Measurements from ENCODE around the gene TMEM198. TPM values are rescaled to one million over a fixed set of nuclear protein-coding genes. Genes with fewer than 3 reads are reported as not detected.

Gene TMEM198
- total and polyA plus RNA-seq, 2 of the 4 experiments (the other 2 are of a cell fraction), result 0.18 to 2.2 TPM

GRCh38 chr2:219523031-219523671 lies 20.7 kb upstream of the TMEM198 start (continued):
- TF ChIP-seq USF2 (IDR thresholded peaks at IDR 0.05; ENCODE audit: low read depth, low read length) (no peak), CHD1 (IDR thresholded peaks at IDR 0.05; ENCODE audit: low read depth, low read length) (no peak), RCOR1 (IDR thresholded peaks at IDR 0.05; ENCODE audit: insufficient replicate concordance, low read length) (no peak), NFE2L2 (IDR thresholded peaks at IDR 0.05; ENCODE audit: low read depth, low read length) (no peak), MXI1 (IDR thresholded peaks at IDR 0.05; ENCODE audit: borderline replicate concordance, low read depth, low read length) (no peak), CEBPB (IDR thresholded peaks at IDR 0.05; ENCODE audit: low read depth, low read length) (no peak), FOS (IDR thresholded peaks at IDR 0.05; ENCODE audit: low read depth, low read length) (no peak), POLR2A (IDR thresholded peaks at IDR 0.05; ENCODE audit: low read depth, low read length) (no peak)

Measured in IMR-90 (cell line).